Immature natural killer cell (primary cell): ENCODE results near the gene CD63. TPM values are rescaled to one million over a fixed set of nuclear protein-coding genes. Genes with fewer than 3 reads are reported as not detected.

Experiments used
- DNase-seq, 3 donors: peaks; one replicate each; pipeline ENCODE4 v3.0.0; 2022; ENCODE audit warnings: mixed read lengths in 1 of 3
- H3K27ac Mint-ChIP-seq, 6 donors: one replicate each; pipeline ENCODE4 v1.8.0; 2020; ENCODE audit warnings: mixed read lengths in 6 of 6, mild to moderate bottlenecking in 5 of 6, inconsistent platforms in 4 of 6, moderate library complexity in 3 of 6
- H3K27me3 Mint-ChIP-seq, 3 donors: one replicate each; pipeline ENCODE4 v1.8.0; 2020 to 2021; ENCODE audit warnings: low read depth in 3 of 3, mild to moderate bottlenecking in 3 of 3, mixed read lengths in 3 of 3, moderate library complexity in 3 of 3, inconsistent platforms in 1 of 3
- H3K36me3 Mint-ChIP-seq, 3 donors: one replicate each; pipeline ENCODE4 v1.8.0; 2020; ENCODE audit warnings: mixed read lengths in 3 of 3, inconsistent platforms in 2 of 3, mild to moderate bottlenecking in 2 of 3
- H3K4me1 Mint-ChIP-seq, 2 donors: one replicate each; pipeline ENCODE4 v1.8.0; 2020; ENCODE audit warnings: inconsistent platforms in 2 of 2, mild to moderate bottlenecking in 2 of 2, mixed read lengths in 2 of 2, moderate library complexity in 1 of 2
- H3K4me3 Mint-ChIP-seq, 5 donors: one replicate each; pipeline ENCODE4 v1.8.0; 2020; ENCODE audit warnings: mild to moderate bottlenecking in 5 of 5, mixed read lengths in 5 of 5, inconsistent platforms in 3 of 5, moderate library complexity in 3 of 5
- H3K9me3 Mint-ChIP-seq, 6 donors: one replicate each; pipeline ENCODE4 v1.8.0; 2020; ENCODE audit warnings: mild to moderate bottlenecking in 6 of 6, mixed read lengths in 6 of 6, inconsistent platforms in 4 of 6, moderate library complexity in 3 of 6
- polyA plus RNA-seq, 3 donors: library from polyadenylated mRNA; unstranded; fragments of 300-500 nt; fragmentation: Illumina TruSeq; gene quantifications; one replicate each; pipeline ENCODE4 v1.2.3, GENCODE V29; 2021

Gene CD63
- polyA plus RNA-seq, 3 donors from 2014 or later: 1,258 to 1,754 (median 1,754) TPM

GRCh38 chr12:55676707-55677106 lies 52.1 kb downstream of the CD63 start:
- Mint-ChIP-seq H3K27me3 (peaks cover 4 to 12% (median 9%) of the 10 kb centered on the region in 3 donors), H3K36me3 (no peaks in the 10 kb centered on the region), H3K27ac (no peak overlapping the region), H3K9me3 (no peaks in the 10 kb centered on the region), H3K4me1 (peaks cover 2 to 9% of the 10 kb centered on the region in 2 donors), H3K4me3 (no peak overlapping the region)
- no peak for DNase-seq

- Mint-ChIP-seq H3K27me3 (peaks cover 3 to 10% (median 4%) of the 10 kb centered on the region in 3 donors), H3K36me3 (no peaks in the 10 kb centered on the region), H3K4me1 (no peaks in the 10 kb centered on the region), H3K4me3 (no peak overlapping the region), H3K27ac (no peak overlapping the region), H3K9me3 (no peaks in the 10 kb centered on the region)
- DNase-seq: no peak
These were observed 53.1 kb downstream of the CD63 start for GRCh38 chr12:55675666-55676065.

Other genes starting within 250 kb of the CD63 start
- not detected for gene OR6C68, start 236.6 kb downstream of the CD63 start, polyA plus RNA-seq
- not detected for gene OR6C4, start 179.4 kb downstream of the CD63 start, polyA plus RNA-seq
- gene OR2AP1, start 156.5 kb downstream of the CD63 start, polyA plus RNA-seq: not detected
- not detected for gene OR10P1, start 92.1 kb downstream of the CD63 start, polyA plus RNA-seq
- under 1 TPM in 1 of 3 donors, not detected in 2; 0.31 TPM for gene ITGA7, start 21.1 kb downstream of the CD63 start, polyA plus RNA-seq
- gene BLOC1S1, start 13.0 kb downstream of the CD63 start, polyA plus RNA-seq: 100 to 1,000 TPM; 108 to 198 (median 127) TPM
- gene RDH5, start 8.6 kb downstream of the CD63 start, polyA plus RNA-seq: 1 to 10 TPM in 1 of 3 donors, not detected in 2; 2.8 TPM
- gene GDF11, start 14.1 kb upstream of the CD63 start, polyA plus RNA-seq: 1 to 10 TPM in 1 of 3 donors, under 1 TPM in 2; 0.16 to 1.7 (median 0.64) TPM
- gene SARNP, start 88.7 kb upstream of the CD63 start, polyA plus RNA-seq: 100 to 1,000 TPM; 115 to 157 (median 132) TPM
- 100 to 1,000 TPM; 104 to 163 (median 147) TPM for gene ORMDL2, start 89.0 kb upstream of the CD63 start, polyA plus RNA-seq
- 10 to 100 TPM; 36.7 to 51.4 (median 51.1) TPM for gene DNAJC14, start 100.6 kb upstream of the CD63 start, polyA plus RNA-seq
- under 1 TPM in 1 of 3 donors, not detected in 2; 0.10 TPM for gene MMP19, start 113.9 kb upstream of the CD63 start, polyA plus RNA-seq
- 10 to 100 TPM; 41.2 to 66.3 (median 54.2) TPM for gene PYM1, start 198.9 kb upstream of the CD63 start, polyA plus RNA-seq
- 10 to 100 TPM; 14.9 to 38.1 (median 19.7) TPM for gene DGKA, start 202.2 kb upstream of the CD63 start, polyA plus RNA-seq
- gene PMEL, start 237.0 kb upstream of the CD63 start, polyA plus RNA-seq: under 1 TPM in 1 of 3 donors, not detected in 2; 0.44 TPM
- 10 to 100 TPM; 11.6 to 27.7 (median 13.4) TPM for gene CDK2, start 237.8 kb upstream of the CD63 start, polyA plus RNA-seq
- gene RAB5B, start 245.1 kb upstream of the CD63 start, polyA plus RNA-seq: 10 to 100 TPM; 54.6 to 80.6 (median 76.9) TPM